ENCODE data around the gene MPC1.
A peak's percentile ranks its signal among the peaks of the same experiment; 100 is the strongest.
"Not testable (repeated sequence)": the region's sequence is repeated elsewhere in the genome, so short reads cannot be mapped to it uniquely, and the experiment has no call there.

Gene MPC1

GRCh38 chr6:166381733-166382499, 824 bp downstream of the MPC1 start:
- TF ChIP-seq GATA1 (IDR thresholded peaks at IDR 0.05; ENCODE audit: low read depth, low read length) (no peak), POLR2A (IDR thresholded peaks at IDR 0.05; ENCODE audit: low read length) (no peak)
- peak; percentile 79 to 85 for DNase-seq

- no peak for TF ChIP-seq GATA1 (IDR thresholded peaks at IDR 0.05; ENCODE audit: low read depth, low read length)
- no peak for TF ChIP-seq POLR2A (IDR thresholded peaks at IDR 0.05; ENCODE audit: low read length)
- no peak for DNase-seq
Measured at GRCh38 chr6:166381381-166381732, 1.4 kb downstream of the MPC1 start.

DNA sequence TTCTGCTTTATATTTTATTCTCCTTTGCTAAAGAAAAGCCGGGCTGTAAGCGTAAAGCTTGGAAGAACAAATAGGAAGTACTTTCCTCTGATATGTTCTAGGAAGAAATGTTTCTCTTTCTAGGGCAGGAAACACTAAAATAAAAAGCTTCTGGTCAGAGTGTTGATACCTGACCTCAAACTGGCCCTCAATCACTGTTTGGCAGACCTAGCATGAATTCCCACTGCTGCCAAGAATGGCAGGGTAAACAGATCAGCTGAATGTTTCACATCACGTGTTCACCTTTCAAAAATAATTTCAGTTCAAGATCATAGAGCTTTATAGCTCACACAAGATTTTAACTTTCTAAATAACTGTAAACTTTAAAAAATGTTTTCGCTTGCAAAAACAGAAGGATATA, 2.9 kb downstream of the MPC1 start:
- no peak for DNase-seq
- TF ChIP-seq GATA1 (IDR thresholded peaks at IDR 0.05; ENCODE audit: low read depth, low read length) (no peak), POLR2A (IDR thresholded peaks at IDR 0.05; ENCODE audit: low read length) (no peak)

GRCh38 chr6:166379103-166379586, 3.6 kb downstream of the MPC1 start:
- DNase-seq, result no peak
- TF ChIP-seq GATA1 (IDR thresholded peaks at IDR 0.05; ENCODE audit: low read depth, low read length), result no peak
- no peak for TF ChIP-seq POLR2A (IDR thresholded peaks at IDR 0.05; ENCODE audit: low read length)

DNA sequence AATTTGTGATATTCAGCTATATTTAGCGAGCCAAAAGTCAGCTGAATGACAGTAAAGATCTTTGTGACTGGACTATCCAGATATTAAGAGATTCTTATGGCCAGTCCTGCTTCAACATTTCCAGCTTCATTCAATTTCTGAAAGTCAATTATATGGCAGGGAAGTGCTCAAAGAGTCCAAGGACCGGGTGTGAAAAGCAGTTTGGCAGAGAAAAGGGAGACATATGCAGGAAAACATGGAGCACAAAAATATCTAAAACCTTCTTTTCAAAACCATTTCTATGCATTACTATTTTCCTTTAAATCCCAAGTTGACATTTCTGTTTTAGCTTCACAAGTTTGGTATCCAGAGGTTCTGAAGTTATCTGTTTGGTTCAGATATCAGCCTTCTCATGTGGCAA, 5.0 kb downstream of the MPC1 start:
- no peak for DNase-seq
- TF ChIP-seq POLR2A (IDR thresholded peaks at IDR 0.05; ENCODE audit: low read length) (no peak), GATA1 (IDR thresholded peaks at IDR 0.05; ENCODE audit: low read depth, low read length) (no peak)

- peak in 1 of 2 experiments; percentile 16 for DNase-seq
- TF ChIP-seq GATA1 (IDR thresholded peaks at IDR 0.05; ENCODE audit: low read depth, low read length) (no peak), POLR2A (IDR thresholded peaks at IDR 0.05; ENCODE audit: low read length) (no peak)
Measured at GRCh38 chr6:166375013-166375412, 7.7 kb downstream of the MPC1 start.

DNA sequence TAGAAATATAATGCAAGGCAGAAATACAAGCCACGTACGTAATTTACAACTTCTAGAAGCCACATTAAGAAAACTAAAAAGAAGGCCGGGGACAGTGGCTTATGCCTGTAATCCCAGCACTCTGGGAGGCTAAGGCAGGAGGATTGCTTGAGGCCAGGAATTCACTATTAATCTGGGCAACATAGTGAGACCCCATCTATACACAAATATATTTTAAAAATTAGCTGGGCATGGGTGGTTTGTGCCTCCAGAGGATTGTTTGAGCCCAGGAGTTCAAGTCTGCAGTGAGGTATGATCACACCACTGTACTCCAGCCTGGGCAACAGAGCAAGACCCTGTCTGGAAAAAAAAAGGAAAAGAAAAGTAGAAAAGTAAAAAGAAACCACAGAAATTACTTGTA, 12.3 kb downstream of the MPC1 start:
- TF ChIP-seq POLR2A (IDR thresholded peaks at IDR 0.05; ENCODE audit: low read length), result no peak
- no peak for TF ChIP-seq GATA1 (IDR thresholded peaks at IDR 0.05; ENCODE audit: low read depth, low read length)
- no peak for DNase-seq

DNA sequence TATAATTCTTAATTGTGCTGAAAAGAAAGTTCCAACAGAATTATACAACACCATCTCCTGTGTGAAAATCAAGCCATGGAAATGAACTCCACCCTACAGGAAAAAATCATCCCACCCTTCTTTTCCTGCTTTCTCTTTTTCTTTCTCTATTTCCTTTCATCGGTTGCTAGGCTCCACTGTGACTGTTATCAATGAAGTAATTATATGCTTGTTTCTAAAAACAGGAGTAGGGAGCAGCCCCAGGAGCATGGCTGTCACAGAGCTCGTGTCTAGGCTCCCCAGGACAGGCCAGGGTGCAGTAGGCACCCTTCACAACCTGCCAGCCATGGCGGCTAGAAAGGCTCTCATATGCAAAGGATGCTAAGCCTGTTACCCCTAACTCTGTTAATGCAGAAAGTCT, 13.0 kb downstream of the MPC1 start:
- DNase-seq, result no peak
- TF ChIP-seq GATA1 (IDR thresholded peaks at IDR 0.05; ENCODE audit: low read depth, low read length), result no peak
- TF ChIP-seq POLR2A (IDR thresholded peaks at IDR 0.05; ENCODE audit: low read length), result no peak

DNA sequence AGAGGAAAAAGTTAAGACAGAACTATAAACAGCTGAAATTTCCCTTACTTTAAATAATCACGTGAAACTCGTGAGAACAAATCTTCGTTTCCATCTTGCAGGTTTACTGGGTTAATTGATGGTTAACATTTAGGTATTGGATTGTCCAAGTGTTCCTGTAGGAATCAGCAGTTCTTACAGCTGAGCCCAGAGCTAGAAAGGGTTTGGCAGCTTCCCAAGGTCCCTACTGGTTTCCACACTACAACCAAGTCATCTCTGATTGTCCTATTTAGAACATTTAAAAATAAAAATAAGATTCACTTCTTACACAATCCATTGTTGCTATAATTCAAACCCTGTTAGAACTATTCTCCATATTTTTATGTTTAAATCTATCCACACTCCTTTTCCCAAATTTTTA, 15.8 kb downstream of the MPC1 start:
- no peak for DNase-seq
- TF ChIP-seq GATA1 (IDR thresholded peaks at IDR 0.05; ENCODE audit: low read depth, low read length) (no peak), POLR2A (IDR thresholded peaks at IDR 0.05; ENCODE audit: low read length) (no peak)

- no peak for DNase-seq
- TF ChIP-seq GATA1 (IDR thresholded peaks at IDR 0.05; ENCODE audit: low read depth, low read length), result no peak
- TF ChIP-seq POLR2A (IDR thresholded peaks at IDR 0.05; ENCODE audit: low read length), result no peak
Measured at GRCh38 chr6:166365806-166366205, 16.9 kb downstream of the MPC1 start.

DNA sequence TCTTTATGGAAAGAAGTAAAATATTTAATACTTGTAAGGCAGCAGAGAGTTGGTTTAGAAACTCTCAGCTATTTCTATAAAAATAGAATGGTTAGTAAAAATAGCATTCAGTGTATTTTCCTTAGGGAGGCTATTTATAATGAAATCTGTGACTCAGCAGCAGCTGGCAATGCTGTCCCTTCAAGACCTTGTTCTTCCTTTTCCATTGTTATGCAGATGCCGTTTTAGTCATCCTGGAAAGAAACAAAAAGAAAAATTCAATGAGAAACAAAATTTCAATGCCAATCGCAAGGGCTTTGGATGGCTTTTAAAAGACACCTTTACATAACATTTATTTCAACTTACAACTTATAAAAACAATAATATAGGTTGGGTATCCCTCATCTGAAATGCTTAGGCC, 17.5 kb downstream of the MPC1 start:
- DNase-seq, result no peak
- TF ChIP-seq GATA1 (IDR thresholded peaks at IDR 0.05; ENCODE audit: low read depth, low read length) (no peak), POLR2A (IDR thresholded peaks at IDR 0.05; ENCODE audit: low read length) (no peak)

DNA sequence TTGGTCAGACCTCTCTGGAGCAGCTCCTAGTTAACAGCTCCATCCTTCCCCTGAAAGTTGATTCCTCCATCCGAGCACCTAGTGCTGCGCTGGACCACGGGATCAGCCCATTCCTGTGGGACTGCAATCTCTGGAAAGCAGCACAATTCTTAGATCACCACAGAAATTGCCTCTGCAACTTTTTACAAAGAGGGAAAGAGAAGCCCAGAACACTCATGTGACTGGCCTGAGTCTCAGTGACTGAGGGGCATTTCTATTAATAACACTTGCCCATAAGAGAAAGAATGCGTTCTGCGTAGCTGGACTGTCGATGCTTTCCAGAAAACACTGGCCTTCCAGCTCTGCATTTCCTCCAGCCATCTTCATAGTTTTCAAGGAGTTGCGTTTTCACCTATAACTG, 18.3 kb downstream of the MPC1 start:
- DNase-seq, result no peak
- no peak for TF ChIP-seq POLR2A (IDR thresholded peaks at IDR 0.05; ENCODE audit: low read length)

DNA sequence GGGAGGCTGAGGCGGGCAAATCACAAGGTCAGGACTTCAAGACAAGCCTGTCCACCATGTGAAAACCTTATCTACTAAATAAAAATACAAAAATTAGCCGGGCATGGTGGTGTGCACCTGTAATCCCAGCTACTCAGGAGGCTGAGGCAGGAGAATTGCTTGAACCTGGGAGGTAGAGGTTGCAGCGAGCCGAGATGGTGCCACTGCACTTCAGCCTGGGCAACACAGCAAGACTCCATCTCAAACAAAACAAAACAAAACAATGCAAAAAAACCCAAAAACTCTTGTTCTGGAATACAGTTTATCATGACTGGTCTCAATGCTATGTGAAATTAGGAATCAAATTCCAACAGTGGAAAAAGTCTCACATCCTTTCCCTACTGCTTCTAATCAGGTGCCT, 20.3 kb downstream of the MPC1 start:
- DNase-seq, result not testable (repeated sequence)

DNA sequence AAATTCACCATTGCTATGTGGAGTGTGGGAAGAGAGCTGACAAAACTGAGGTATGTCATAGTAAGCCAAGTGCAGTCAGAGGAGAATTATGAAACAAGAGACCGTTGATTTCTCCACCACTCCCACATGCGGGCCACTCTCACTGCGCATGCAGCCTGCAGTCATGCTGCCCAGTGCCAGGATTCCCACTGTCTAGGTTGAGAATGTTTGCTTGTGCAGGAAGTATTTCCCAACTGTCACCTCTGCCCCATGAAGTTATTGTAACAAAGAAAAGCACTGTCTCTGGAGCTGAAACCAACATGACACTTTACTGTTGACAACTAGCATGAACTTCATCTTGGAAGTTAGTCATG, 21.7 kb downstream of the MPC1 start:
- TF ChIP-seq GATA1 (IDR thresholded peaks at IDR 0.05; ENCODE audit: low read depth, low read length), result no peak
- no peak for TF ChIP-seq POLR2A (IDR thresholded peaks at IDR 0.05; ENCODE audit: low read length)
- DNase-seq, result no peak

DNA sequence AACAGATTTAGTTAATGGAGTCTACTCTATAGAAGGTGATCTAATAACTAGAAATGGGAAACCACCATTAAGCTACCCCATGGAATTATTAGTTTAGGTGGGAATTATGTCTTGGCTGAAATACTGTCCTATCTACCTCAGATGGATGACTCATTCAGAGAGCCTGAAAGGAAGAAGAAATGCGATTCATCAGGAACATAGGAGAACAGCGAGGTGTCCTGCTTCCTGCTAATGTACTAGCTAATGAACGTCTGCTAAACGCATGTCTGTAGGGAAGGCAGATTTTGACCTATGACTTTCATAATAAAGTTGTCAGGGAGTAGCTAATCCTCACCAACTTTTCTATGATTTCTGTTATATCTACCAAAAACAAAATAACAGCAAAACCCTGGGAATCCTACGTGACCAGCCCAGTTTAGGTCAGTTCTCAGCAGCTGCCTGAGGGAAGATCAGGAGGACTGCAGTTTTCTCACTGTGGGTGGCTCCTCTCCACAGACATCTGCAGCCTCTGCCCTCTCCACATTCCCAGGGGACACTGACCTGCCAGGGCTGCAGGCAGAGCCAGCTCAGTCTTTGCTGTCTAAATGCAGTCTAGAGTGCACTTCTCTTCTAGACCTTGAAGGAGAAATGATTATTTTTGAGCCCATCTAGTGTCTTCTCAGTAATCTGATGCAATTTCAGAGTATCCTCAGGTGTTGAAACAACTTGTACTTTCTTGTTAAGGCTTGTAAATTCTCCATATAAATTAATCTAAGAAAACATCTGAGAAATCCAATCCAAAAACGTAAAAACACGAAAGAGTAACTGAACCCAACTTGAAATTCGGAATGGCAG, 22.3 kb downstream of the MPC1 start:
- TF ChIP-seq POLR2A (IDR thresholded peaks at IDR 0.05; ENCODE audit: low read length) (no peak), GATA1 (IDR thresholded peaks at IDR 0.05; ENCODE audit: low read depth, low read length) (no peak)
- DNase-seq, result no peak

All from erythroblast (primary cell).